Stimulated activated CD8-positive, alpha-beta memory T cell treated with anti-CD3 and anti-CD28 coated beads, Interleukin-4, amount 100 ng/mL, for 1 hour (primary cell): ENCODE measurements around the gene RNF213.
"Not testable (repeated sequence)": the region's sequence is repeated elsewhere in the genome, so short reads cannot be mapped to it uniquely, and the experiment has no call there.

Source experiments
- DNase-seq, 2 donors: peaks; one replicate each; pipeline ENCODE4 v3.0.0-alpha.2; 2020; ENCODE audit warnings: low read depth in 2 of 2, low spot score in 1 of 2

Gene RNF213

GRCh38 chr17:80223838-80224497, 36.7 kb upstream of the RNF213 start:
- DNase-seq: no peak

GRCh38 chr17:80224683-80225082, 36.0 kb upstream of the RNF213 start:
- no peak for DNase-seq

- no peak for DNase-seq
These were observed 35.4 kb upstream of the RNF213 start for GRCh38 chr17:80225230-80225629.

- no peak for DNase-seq
These were observed 33.5 kb upstream of the RNF213 start for GRCh38 chr17:80227156-80227555.

GRCh38 chr17:80227666-80228065, 33.0 kb upstream of the RNF213 start:
- DNase-seq: no peak

GRCh38 chr17:80228477-80228876, 32.2 kb upstream of the RNF213 start:
- no peak for DNase-seq

GRCh38 chr17:80229011-80229410, 31.6 kb upstream of the RNF213 start:
- DNase-seq: no peak

GRCh38 chr17:80232438-80232837, 28.2 kb upstream of the RNF213 start:
- DNase-seq: no peak

GRCh38 chr17:80233202-80233601, 27.4 kb upstream of the RNF213 start:
- no peak for DNase-seq

GRCh38 chr17:80236911-80237310, 23.7 kb upstream of the RNF213 start:
- no peak for DNase-seq

- no peak for DNase-seq
These were observed 23.3 kb upstream of the RNF213 start for GRCh38 chr17:80237386-80237785.

GRCh38 chr17:80242505-80242904, 18.1 kb upstream of the RNF213 start:
- DNase-seq: no peak

- no peak for DNase-seq
These were observed 16.9 kb upstream of the RNF213 start for GRCh38 chr17:80243526-80244433.

- DNase-seq: not testable (repeated sequence)
These were observed 16.2 kb upstream of the RNF213 start for GRCh38 chr17:80244448-80244847.

GRCh38 chr17:80244871-80245509, 15.7 kb upstream of the RNF213 start:
- no peak for DNase-seq

- no peak for DNase-seq
These were observed 14.9 kb upstream of the RNF213 start for GRCh38 chr17:80245566-80246265.

- DNase-seq: no peak
These were observed 14.4 kb upstream of the RNF213 start for GRCh38 chr17:80246266-80246681.

GRCh38 chr17:80246726-80247125, 13.9 kb upstream of the RNF213 start:
- no peak for DNase-seq

GRCh38 chr17:80247561-80247960, 13.1 kb upstream of the RNF213 start:
- DNase-seq: no peak

- DNase-seq: no peak
These were observed 12.4 kb upstream of the RNF213 start for GRCh38 chr17:80248001-80248893.
